T47D (cell line): ENCODE results near the gene DOCK1.

ENCODE experiments used
- DNase-seq, 2 experiments: peaks; one replicate each; pipeline versions ENCODE4 v3.0.0 to v3.0.0-alpha.2; 2011 to 2012; ENCODE audit warnings: low read depth in 1 of 2, low spot score in 1 of 2
- JUND ChIP-seq: IDR thresholded peaks from 2 replicates; pipeline ENCODE4 v1.6.1; 2012; ENCODE audit warnings: low read depth
- in situ Hi-C: cut with HindIII; loops from 2 replicates; pipeline ENCODE4 v1.10.0; 2016; ENCODE audit warnings: low sequenced_read_pairs, low pct_unique_long_range_greater_than_20kb

DOCK1 gene

DNA sequence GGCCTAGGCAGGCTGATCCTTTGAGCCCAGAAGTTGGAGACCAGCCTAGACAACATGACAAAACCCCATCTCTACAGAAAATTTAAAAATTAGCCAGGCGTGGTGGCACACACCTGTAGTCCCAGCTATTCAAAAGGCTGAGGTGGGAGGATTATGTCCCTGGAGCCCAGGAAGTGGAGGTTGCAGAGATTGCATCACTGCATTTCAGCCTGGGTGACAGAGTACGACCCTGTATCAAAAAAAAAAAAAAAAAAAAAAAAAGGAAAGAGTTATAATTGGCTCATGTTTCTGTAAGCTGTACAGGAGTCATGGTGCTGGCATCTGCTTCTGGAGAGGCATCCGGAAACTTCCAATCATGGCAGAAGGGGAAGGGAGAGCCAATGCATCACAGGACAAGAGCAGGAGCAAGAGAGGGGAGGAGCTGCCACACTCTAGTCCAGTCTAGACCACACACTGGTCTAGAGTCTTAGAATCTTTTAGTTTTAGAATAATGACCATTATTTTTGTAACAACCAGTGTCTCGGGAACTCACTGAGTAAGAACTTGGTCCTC is 16.8 kb downstream of the DOCK1 start:
- in situ Hi-C loops, result no loop called here
- no peak for TF ChIP-seq JUND
- no peak for DNase-seq

- no peak for DNase-seq
- no peak for TF ChIP-seq JUND
- in situ Hi-C loops, result no loop called here
Observed at GRCh38 chr10:126924180-126924914, 19.1 kb downstream of the DOCK1 start.

- no peak for DNase-seq
- in situ Hi-C loops, result no loop called here
- TF ChIP-seq JUND, result no peak
Observed at GRCh38 chr10:126924915-126925300, 19.7 kb downstream of the DOCK1 start.

DNA sequence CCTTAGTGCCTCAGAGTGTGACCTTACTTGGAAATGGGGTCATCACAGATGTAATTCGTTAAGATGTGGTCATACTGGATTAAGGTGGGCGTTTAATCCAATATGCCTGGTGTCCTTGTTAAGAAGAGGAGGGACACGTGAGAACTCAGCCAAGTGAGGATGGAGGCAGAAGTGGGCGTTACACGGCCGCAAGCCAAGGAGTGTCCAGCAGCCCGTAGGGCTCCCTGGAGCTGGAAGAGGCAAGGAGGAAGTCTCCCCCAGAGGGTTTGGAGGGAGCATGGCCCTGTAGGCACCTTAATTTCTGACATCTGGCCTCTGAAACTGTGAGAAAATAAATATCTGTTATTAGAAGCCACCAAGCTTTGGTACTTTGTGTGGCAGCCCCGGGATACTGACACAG is 21.3 kb downstream of the DOCK1 start:
- no peak for TF ChIP-seq JUND
- in situ Hi-C loops, result no loop called here
- no peak for DNase-seq

GRCh38 chr10:126927799-126928198 is 22.6 kb downstream of the DOCK1 start:
- TF ChIP-seq JUND, result no peak
- in situ Hi-C loops, result no loop called here
- DNase-seq, result no peak

DNA sequence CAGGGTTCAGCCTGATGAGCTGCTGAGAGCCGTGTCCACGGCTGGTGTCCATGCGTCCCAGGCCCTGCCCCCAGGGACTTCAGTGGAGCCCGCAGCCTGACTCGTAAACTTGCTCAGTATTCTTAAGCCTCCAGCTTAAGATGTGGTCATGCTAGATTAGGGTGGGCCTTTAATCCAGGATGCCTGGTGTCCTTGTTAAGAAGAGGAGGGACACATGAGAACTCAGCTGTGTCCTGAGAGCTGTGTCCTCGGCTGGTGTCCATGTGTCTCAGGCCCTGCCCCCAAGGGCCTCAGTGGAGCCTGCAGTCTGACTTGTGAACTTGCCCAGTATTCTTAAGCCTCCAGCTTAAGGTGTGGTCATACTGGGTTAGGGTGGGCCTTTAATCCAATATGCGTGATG is 23.0 kb downstream of the DOCK1 start:
- DNase-seq, result no peak
- in situ Hi-C loops, result no loop called here
- no peak for TF ChIP-seq JUND

- in situ Hi-C loops, result no loop called here
- TF ChIP-seq JUND, result no peak
- DNase-seq, result no peak
Observed at GRCh38 chr10:126929391-126929790, 24.2 kb downstream of the DOCK1 start.

DNA sequence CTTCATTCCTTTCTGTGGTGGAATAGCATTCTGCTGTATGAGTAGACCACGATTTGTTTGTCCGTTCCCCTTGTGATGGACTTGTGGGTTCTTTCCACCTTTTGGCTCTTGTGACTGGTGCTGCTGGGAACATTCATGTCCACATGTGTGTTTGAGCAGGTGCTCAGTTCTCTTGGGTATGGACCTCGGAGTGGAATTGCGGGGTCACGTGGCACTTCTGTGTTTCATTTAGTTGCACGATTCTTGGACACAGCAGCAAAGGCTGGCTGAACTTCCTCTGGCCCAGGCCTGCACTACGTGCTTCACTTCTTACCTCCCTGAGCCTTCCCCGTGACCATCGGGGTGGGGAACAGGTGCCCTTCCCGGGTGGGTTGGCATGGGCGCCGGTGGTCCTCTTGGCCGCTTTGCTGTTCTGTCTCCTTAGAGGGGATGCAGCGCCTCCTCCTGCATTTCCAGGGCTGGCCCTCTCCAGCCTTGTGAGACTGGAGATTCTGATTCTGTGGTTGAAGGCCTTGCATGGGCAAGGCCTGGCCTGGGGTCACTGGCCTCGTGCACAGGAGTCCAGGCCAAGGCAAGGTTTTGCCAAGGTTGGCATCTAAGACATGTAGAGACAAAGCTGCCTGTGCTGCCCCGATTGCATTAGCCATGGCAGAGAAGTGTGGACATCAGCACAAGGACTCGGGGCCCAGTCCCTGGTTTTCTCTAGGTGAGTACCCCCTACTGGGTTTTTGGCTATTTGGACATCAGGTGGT is 25.1 kb downstream of the DOCK1 start:
- no peak for DNase-seq
- in situ Hi-C loops, result no loop called here

GRCh38 chr10:126930883-126931503 is 25.8 kb downstream of the DOCK1 start:
- TF ChIP-seq JUND, result no peak
- no peak for DNase-seq
- in situ Hi-C loops, result no loop called here

More for the DNA sequence above, 25.1 kb downstream of the DOCK1 start:
- no peak for TF ChIP-seq JUND

GRCh38 chr10:126931544-126931943 is 26.3 kb downstream of the DOCK1 start:
- DNase-seq, result no peak
- in situ Hi-C loops, result no loop called here
- no peak for TF ChIP-seq JUND

- in situ Hi-C loops, result no loop called here
- no peak for TF ChIP-seq JUND
- DNase-seq, result no peak
Observed at GRCh38 chr10:126932516-126932915, 27.3 kb downstream of the DOCK1 start.

DNA sequence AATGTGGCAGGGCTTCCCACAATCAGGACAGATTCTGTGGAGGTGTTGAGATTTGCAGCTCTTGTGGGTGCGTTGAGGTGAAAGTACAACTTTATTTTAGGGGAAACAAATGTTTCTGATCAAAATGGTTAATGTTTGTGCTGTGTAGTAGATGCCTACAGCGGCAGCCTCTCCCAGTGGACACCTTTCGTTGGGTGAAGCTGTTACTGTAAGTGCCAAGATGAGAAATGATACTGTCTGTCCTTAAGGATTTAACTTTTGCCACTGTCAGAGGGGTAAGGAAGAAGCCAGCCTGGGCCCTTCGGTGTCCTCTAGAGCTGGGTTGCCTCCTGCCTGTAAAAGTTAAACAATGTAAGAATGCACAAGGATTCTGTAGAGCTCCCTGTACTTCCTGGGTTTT is 27.9 kb downstream of the DOCK1 start:
- in situ Hi-C loops, result no loop called here
- DNase-seq, result no peak
- TF ChIP-seq JUND, result no peak

GRCh38 chr10:126935263-126935946 is 30.2 kb downstream of the DOCK1 start:
- in situ Hi-C loops, result no loop called here
- TF ChIP-seq JUND, result no peak; the same call in 1 of the 2 replicates
- DNase-seq, result peak in 1 of 2 experiments; percentile 86
